Activated naive CD4-positive, alpha-beta T cell treated with anti-CD3 and anti-CD28 coated beads for 36 hours (primary cell): ENCODE results near the gene OR1E2. TPM values are rescaled to one million over a fixed set of nuclear protein-coding genes. Genes with fewer than 3 reads are reported as not detected.
"Not testable (repeated sequence)": the region's sequence is repeated elsewhere in the genome, so short reads cannot be mapped to it uniquely, and the experiment has no call there.

Source experiments
- CTCF ChIA-PET: fragments of 350-600 bp; sonication (Branson Sonifier 250); formaldehyde crosslinking; loops from one replicate; lab custom pipeline; 2021; ENCODE audit warnings: antibody characterized with exemption; lab: Charles Lee
- DNase-seq: peaks from one replicate; pipeline ENCODE4 v3.0.0-alpha.2; 2020
- H3K27ac Mint-ChIP-seq: one replicate; pipeline ENCODE4 v1.8.0; 2021; ENCODE audit warnings: mild to moderate bottlenecking, mixed read lengths
- H3K27me3 Mint-ChIP-seq: one replicate; pipeline ENCODE4 v1.8.0; 2021; ENCODE audit warnings: low read depth, mixed read lengths
- H3K36me3 Mint-ChIP-seq: one replicate; pipeline ENCODE4 v1.8.0; 2021; ENCODE audit warnings: low read depth, mixed read lengths
- H3K4me1 Mint-ChIP-seq: one replicate; pipeline ENCODE4 v1.8.0; 2021; ENCODE audit warnings: low read depth, mixed read lengths
- H3K4me3 Mint-ChIP-seq: one replicate; pipeline ENCODE4 v1.8.0; 2021; ENCODE audit warnings: mild to moderate bottlenecking, moderate library complexity, mixed read lengths
- H3K9me3 Mint-ChIP-seq: one replicate; pipeline ENCODE4 v1.8.0; 2021; ENCODE audit warnings: mixed read lengths
- intact Hi-C: fragments of 100-400 bp; cut with micrococcal nuclease; formaldehyde crosslinking; loops from one replicate; pipeline ENCODE4 v1.15.1; 2023
- total RNA-seq, 2 experiments: library from RNA; stranded (reverse); gene quantifications; one replicate each; pipeline ENCODE4 v1.2.3, GENCODE V29; 2021

OR1E2 gene
- total RNA-seq, 2 experiments from 2014 or later: not detected

DNA sequence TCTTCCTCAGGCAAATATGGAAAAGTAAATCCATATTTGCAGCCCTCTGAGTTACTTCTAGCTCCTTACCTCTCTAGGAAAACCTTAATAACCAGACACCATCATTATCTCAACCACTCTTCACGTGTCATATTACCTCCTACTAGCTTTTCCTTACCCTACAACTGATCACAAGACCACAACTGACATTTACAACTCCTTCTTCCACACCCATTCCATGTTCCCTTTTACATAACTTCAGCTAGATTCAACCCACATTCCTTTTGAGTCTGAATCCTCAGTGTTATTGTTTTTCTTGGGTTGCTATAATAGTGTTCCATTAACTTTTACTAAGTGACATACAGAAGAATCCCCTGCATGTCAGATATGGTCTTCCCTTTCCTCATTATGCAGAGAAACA lies 4.7 kb upstream of the OR1E2 start:
- no peak overlapping the region for H3K4me3 Mint-ChIP-seq
- no peaks in the 10 kb centered on the region for H3K36me3 Mint-ChIP-seq
- no peak for DNase-seq
- H3K9me3 Mint-ChIP-seq: no peaks in the 10 kb centered on the region
- intact Hi-C loops: no loop called here
- H3K4me1 Mint-ChIP-seq: no peaks in the 10 kb centered on the region
- peaks cover 5% of the 10 kb centered on the region for H3K27me3 Mint-ChIP-seq
- H3K27ac Mint-ChIP-seq: no peak overlapping the region
- CTCF ChIA-PET: interaction anchor here (0.9 kb wide), 1 partner anchor 15 kb away, joined by 5 read pairs; no protein-coding TSS in a partner anchor

GRCh38 chr17:3433215-3433614 lies 426 bp downstream of the OR1E2 start:
- H3K27me3 Mint-ChIP-seq, intact Hi-C loops, H3K9me3 Mint-ChIP-seq, H3K4me3 Mint-ChIP-seq, H3K27ac Mint-ChIP-seq, H3K36me3 Mint-ChIP-seq, CTCF ChIA-PET, H3K4me1 Mint-ChIP-seq: not testable (repeated sequence)
- DNase-seq: peak; percentile 51

- Mint-ChIP-seq H3K4me3 (no peak overlapping the region), H3K36me3 (no peaks in the 10 kb centered on the region), H3K27me3 (peaks cover 14% of the 10 kb centered on the region), H3K4me1 (no peaks in the 10 kb centered on the region), H3K9me3 (no peaks in the 10 kb centered on the region), H3K27ac (no peak overlapping the region)
- intact Hi-C loops: no loop called here
- no peak for DNase-seq
- CTCF ChIA-PET: no interaction called here
Measured at GRCh38 chr17:3418222-3418621, 15.4 kb downstream of the OR1E2 start.

DNA sequence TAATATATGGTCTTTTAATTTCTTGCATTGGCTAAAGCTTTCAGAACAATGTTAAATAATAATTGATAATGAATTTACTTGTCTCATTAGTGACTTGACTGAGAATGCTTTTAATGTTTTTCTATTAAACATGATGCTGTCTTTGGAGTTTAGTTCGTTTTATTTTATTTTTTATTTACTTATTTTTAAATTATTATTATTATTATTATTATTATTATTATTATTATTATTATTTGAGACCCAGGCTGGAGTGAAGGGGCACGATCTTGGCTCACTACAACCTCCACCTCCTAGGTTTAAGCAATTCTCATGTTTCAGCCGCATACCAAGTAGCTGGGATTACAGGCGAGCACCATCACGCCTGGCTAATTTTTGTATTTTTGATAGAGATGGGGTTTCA lies 18.0 kb downstream of the OR1E2 start:
- Mint-ChIP-seq H3K27ac (no peak overlapping the region), H3K27me3 (peaks cover 19% of the 10 kb centered on the region), H3K4me1 (no peaks in the 10 kb centered on the region)

GRCh38 chr17:3412216-3412615 lies 21.4 kb downstream of the OR1E2 start:
- DNase-seq, intact Hi-C loops, H3K9me3 Mint-ChIP-seq, CTCF ChIA-PET, H3K4me3 Mint-ChIP-seq, H3K36me3 Mint-ChIP-seq, H3K27ac Mint-ChIP-seq, H3K4me1 Mint-ChIP-seq: not testable (repeated sequence)
- peaks cover 25% of the 10 kb centered on the region for H3K27me3 Mint-ChIP-seq

More for the DNA sequence above, 18.0 kb downstream of the OR1E2 start:
- CTCF ChIA-PET: interaction anchor here (0.6 kb wide), 1 partner anchor 566 kb away, joined by 4 read pairs; no protein-coding TSS in a partner anchor
- H3K9me3 Mint-ChIP-seq: no peaks in the 10 kb centered on the region
- no peak overlapping the region for H3K4me3 Mint-ChIP-seq
- no peak for DNase-seq
- H3K36me3 Mint-ChIP-seq: no peaks in the 10 kb centered on the region
- intact Hi-C loops: no loop called here

DNA sequence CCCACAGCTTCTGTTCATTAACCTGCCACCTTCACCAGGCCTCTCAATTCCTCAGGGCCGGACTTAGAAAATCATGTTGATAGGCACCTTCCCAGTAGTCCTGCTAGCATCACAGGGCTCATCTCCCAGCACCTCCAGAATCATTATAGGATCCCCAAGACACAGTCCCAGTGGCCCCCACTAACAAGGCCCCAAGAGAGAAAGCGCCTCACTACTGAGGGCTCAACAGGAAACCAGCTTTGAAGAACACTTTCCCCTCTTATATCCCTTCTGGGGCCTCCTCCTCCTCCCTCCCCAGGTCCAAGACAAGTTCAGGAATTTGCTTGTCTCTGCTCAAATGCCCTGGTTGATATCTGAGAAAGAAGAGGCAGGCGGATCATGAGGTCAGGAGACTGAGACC lies 22.6 kb downstream of the OR1E2 start, which contains the start of gene OR3A3:
TSS of gene OR3A3 (plus strand) at position 301 of the 400 bp plus-strand sequence.
- Mint-ChIP-seq H3K36me3 (peaks cover 5% of the 10 kb centered on the region), H3K27ac (no peak within 1 kb of the TSS), H3K9me3 (peaks cover 13% of the 10 kb centered on the region), H3K4me3 (no peak within 1 kb of the TSS), H3K27me3 (peaks cover 30% of the 10 kb centered on the region), H3K4me1 (no peaks in the 10 kb centered on the region)
- intact Hi-C loops: no loop called here
- no peak for DNase-seq
- CTCF ChIA-PET: interaction anchor here (0.6 to 0.9 kb wide), 2 partner anchors 32 to 286 kb away, joined by 3 read pairs; no protein-coding TSS in a partner anchor

- peaks cover 13% of the 10 kb centered on the region for H3K9me3 Mint-ChIP-seq
- H3K4me1 Mint-ChIP-seq, CTCF ChIA-PET, intact Hi-C loops, H3K27ac Mint-ChIP-seq, DNase-seq, H3K36me3 Mint-ChIP-seq, H3K4me3 Mint-ChIP-seq: not testable (repeated sequence)
- peaks cover 13% of the 10 kb centered on the region for H3K27me3 Mint-ChIP-seq
Measured at GRCh38 chr17:3403856-3404255, 29.8 kb downstream of the OR1E2 start.

GRCh38 chr17:3401786-3402185 lies 31.9 kb downstream of the OR1E2 start:
- Mint-ChIP-seq H3K4me3 (no peak overlapping the region), H3K9me3 (peaks cover 4% of the 10 kb centered on the region), H3K4me1 (no peaks in the 10 kb centered on the region), H3K36me3 (no peaks in the 10 kb centered on the region), H3K27me3 (peaks cover 7% of the 10 kb centered on the region), H3K27ac (no peak overlapping the region)
- intact Hi-C loops: no loop called here
- CTCF ChIA-PET: no interaction called here
- DNase-seq: no peak

- no peak for DNase-seq
- no peaks in the 10 kb centered on the region for H3K9me3 Mint-ChIP-seq
- no peak overlapping the region for H3K27ac Mint-ChIP-seq
- no peak overlapping the region for H3K4me3 Mint-ChIP-seq
- H3K27me3 Mint-ChIP-seq: peaks cover 11% of the 10 kb centered on the region
- no peaks in the 10 kb centered on the region for H3K36me3 Mint-ChIP-seq
- CTCF ChIA-PET: no interaction called here
- no peaks in the 10 kb centered on the region for H3K4me1 Mint-ChIP-seq
- intact Hi-C loops: no loop called here
Measured at GRCh38 chr17:3400055-3400454, 33.6 kb downstream of the OR1E2 start.

DNA sequence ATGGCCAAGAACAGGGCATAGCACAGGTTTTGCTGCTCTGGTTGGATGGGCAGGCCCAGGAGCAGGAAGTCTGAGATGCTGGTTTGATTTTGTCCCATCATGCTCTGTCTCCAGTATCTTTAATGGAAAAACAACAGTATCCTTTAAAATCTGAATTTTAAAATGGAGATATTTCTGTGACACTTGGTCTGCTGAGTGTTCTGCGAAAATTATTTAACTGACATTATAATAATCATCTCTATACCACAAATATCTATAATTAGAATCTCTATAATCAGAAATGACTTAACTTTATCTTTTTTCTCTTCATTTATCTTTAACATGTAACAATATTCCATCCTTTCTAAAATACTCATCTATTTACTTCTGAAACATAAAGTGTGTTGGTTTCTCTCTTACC lies 35.3 kb downstream of the OR1E2 start, which contains the start of gene OR1E1:
TSS of gene OR1E1 (minus strand) at position 101 of the 400 bp plus-strand sequence. CDS start at position 101, 0 bp downstream.
- no peaks in the 10 kb centered on the region for H3K36me3 Mint-ChIP-seq
- H3K27me3 Mint-ChIP-seq: peaks cover 15% of the 10 kb centered on the region
- no peak for DNase-seq
- H3K4me3 Mint-ChIP-seq: no peak within 1 kb of the TSS
- H3K27ac Mint-ChIP-seq: no peak within 1 kb of the TSS
- CTCF ChIA-PET: no interaction called here
- no peaks in the 10 kb centered on the region for H3K9me3 Mint-ChIP-seq
- H3K4me1 Mint-ChIP-seq: no peaks in the 10 kb centered on the region
- intact Hi-C loops: no loop called here

DNA sequence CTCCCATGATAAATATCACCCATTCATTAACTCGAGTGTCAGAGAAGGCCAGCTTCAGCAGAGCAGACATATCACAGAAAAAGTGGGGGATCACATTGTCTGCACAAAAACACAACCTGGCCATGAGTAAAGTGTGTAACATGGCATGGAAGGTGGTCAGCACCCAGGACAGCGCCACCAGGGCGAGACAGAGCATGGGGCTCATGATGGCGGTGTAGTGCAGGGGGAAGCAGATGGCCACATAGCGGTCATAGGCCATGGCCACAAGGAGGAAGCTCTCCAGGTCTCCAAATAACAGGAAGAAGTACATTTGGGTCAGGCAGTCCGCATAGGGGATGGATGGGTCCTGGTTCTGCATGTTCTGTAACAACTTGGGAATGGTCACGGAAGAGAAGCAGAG lies 35.8 kb downstream of the OR1E2 start:
- H3K27ac Mint-ChIP-seq, H3K4me3 Mint-ChIP-seq, H3K36me3 Mint-ChIP-seq, intact Hi-C loops, CTCF ChIA-PET, H3K4me1 Mint-ChIP-seq, H3K9me3 Mint-ChIP-seq: not testable (repeated sequence)
- peaks cover 15% of the 10 kb centered on the region for H3K27me3 Mint-ChIP-seq
- peak; percentile 22 for DNase-seq

GRCh38 chr17:3389791-3390190 lies 43.9 kb downstream of the OR1E2 start:
- CTCF ChIA-PET: no interaction called here
- no peak overlapping the region for H3K27ac Mint-ChIP-seq
- H3K36me3 Mint-ChIP-seq: no peaks in the 10 kb centered on the region
- intact Hi-C loops: no loop called here
- H3K4me1 Mint-ChIP-seq: no peaks in the 10 kb centered on the region
- no peak overlapping the region for H3K4me3 Mint-ChIP-seq
- H3K27me3 Mint-ChIP-seq: peaks cover 22% of the 10 kb centered on the region
- DNase-seq: no peak
- no peaks in the 10 kb centered on the region for H3K9me3 Mint-ChIP-seq

- peak within 1 kb of the TSS; percentile 72 for H3K4me3 Mint-ChIP-seq
- H3K9me3 Mint-ChIP-seq: no peaks in the 10 kb centered on the region
- peak; percentile 31 for DNase-seq
- H3K4me1 Mint-ChIP-seq: no peaks in the 10 kb centered on the region
- H3K36me3 Mint-ChIP-seq: no peaks in the 10 kb centered on the region
- H3K27me3 Mint-ChIP-seq: peaks cover 21% of the 10 kb centered on the region
- CTCF ChIA-PET: no interaction called here
- H3K27ac Mint-ChIP-seq: peak within 1 kb of the TSS; percentile 21
- intact Hi-C loops: no loop called here
Measured at GRCh38 chr17:3385869-3386816, 47.5 kb downstream of the OR1E2 start, which contains the start of gene OR3A2. Gene OR3A2 (minus strand): TSS chr17:3386308.
